ENCODE measurements around the gene SPHK2.

DNA sequence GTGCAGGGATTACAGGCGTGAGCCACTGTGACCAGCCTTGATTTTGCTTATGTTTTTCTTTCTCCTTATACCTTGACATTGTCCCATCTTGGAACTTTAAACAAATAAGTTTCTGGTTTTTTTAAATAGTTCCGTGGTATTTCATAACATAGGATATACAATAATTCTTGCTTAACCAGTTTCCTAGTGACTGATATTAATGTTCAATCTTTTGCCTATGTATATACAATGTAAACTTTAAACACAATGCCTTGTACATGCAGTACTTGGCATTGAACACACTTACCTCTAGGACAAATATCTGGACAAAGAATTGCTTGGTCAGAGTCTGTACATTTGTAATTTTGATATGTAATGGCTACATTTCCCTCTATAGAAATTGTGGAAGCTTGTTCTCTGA, 37.1 kb upstream of the SPHK2 start:
- TF ChIP-seq POLR2A (IDR thresholded peaks at IDR 0.05; ENCODE audit: low read depth, low read length) (no peak), TAF1 (IDR thresholded peaks at IDR 0.05; ENCODE audit: low read depth, low read length) (no peak), POLR2AphosphoS5 (IDR thresholded peaks at IDR 0.05; ENCODE audit: low read depth, low read length) (no peak), POU2F2 (IDR thresholded peaks at IDR 0.05; ENCODE audit: low read depth, low read length) (no peak)
